K562 (cell line): ENCODE data around the gene PPIL1. TPM values are rescaled to one million over a fixed set of nuclear protein-coding genes. Genes with fewer than 3 reads are reported as not detected.
A peak's percentile ranks its signal among the peaks of the same experiment; 100 is the strongest.

Experiments
- CREB1 ChIP-seq, 2 experiments: sonication (generic) in 1 of 2; formaldehyde crosslinking in 1 of 2; IDR thresholded peaks; 2 replicates each; pipeline versions ENCODE4 v1.6.1 to v1.8.0; 2012 to 2022; ENCODE audit warnings: inconsistent platforms in 1 of 2, mild to moderate bottlenecking in 1 of 2, missing genetic modification reagents in 1 of 2, moderate library complexity in 1 of 2
- E2F3 ChIP-seq: fragments of 250-450 bp; sonication (Bioruptor Pico); IDR thresholded peaks from 2 replicates; pipeline ENCODE4 v1.4.0; 2020; ENCODE audit warnings: mild to moderate bottlenecking
- ERF ChIP-seq: fragments of 450-650 bp; formaldehyde crosslinking; IDR thresholded peaks from 2 replicates; pipeline ENCODE4 v1.4.0; 2020; ENCODE audit warnings: mild to moderate bottlenecking, mixed read lengths
- ETS2 ChIP-seq: IDR thresholded peaks from 2 replicates; pipeline ENCODE4 v1.6.1; 2016; ENCODE audit warnings: borderline replicate concordance, missing genetic modification characterization, mild to moderate bottlenecking, moderate library complexity, missing compliant biosample characterization; ENCODE audit not compliant: poor library complexity, severe bottlenecking
- GATAD2B ChIP-seq: fragments of 450-650 bp; IDR thresholded peaks from 2 replicates; pipeline ENCODE4 v1.6.1; 2017; ENCODE audit warnings: mild to moderate bottlenecking, borderline replicate concordance
- HMG20A ChIP-seq: fragments of 450-650 bp; formaldehyde crosslinking; conservative IDR thresholded peaks from 2 replicates; pipeline ENCODE4 v1.4.0; 2020; ENCODE audit warnings: mild to moderate bottlenecking, mixed read lengths
- KLF13 ChIP-seq: fragments of 450-650 bp; IDR thresholded peaks from 2 replicates; pipeline ENCODE4 v1.6.1; 2016; ENCODE audit warnings: missing genetic modification characterization, low read depth, mild to moderate bottlenecking, missing compliant biosample characterization, moderate library complexity, borderline replicate concordance
- MYNN ChIP-seq, 2 experiments: sonication (generic); formaldehyde crosslinking in 1 of 2; IDR thresholded peaks; 2 replicates each; pipeline versions ENCODE4 v1.5.0 to v1.6.1; 2016 to 2020; ENCODE audit warnings: antibody characterized with exemption in 1 of 2, missing genetic modification reagents in 1 of 2
- PHF21A ChIP-seq: fragments of 450-650 bp; IDR thresholded peaks from 2 replicates; pipeline ENCODE4 v1.6.1; 2017; ENCODE audit warnings: low read depth, borderline replicate concordance
- POLR2AphosphoS5 ChIP-seq: IDR thresholded peaks from 2 replicates; pipeline ENCODE4 v1.6.1; 2011; ENCODE audit warnings: mild to moderate bottlenecking, low read depth, low read length, moderate library complexity; ENCODE audit not compliant: control insufficient read depth, insufficient read depth
- ZNF347 ChIP-seq: fragments of 450-650 bp; formaldehyde crosslinking; IDR thresholded peaks from 2 replicates; pipeline ENCODE4 v1.4.0; 2020; ENCODE audit warnings: low read depth, mild to moderate bottlenecking, moderate library complexity
- polyA plus RNA-seq, 8 experiments: library from polyadenylated mRNA; depleted of rRNA in 4 of 8; stranded (reverse) in 5 of 8; unstranded in 3 of 8; fragments of >200 nt; fragmentation: Nextera tagmentation in 2 of 8; fragmentation: Illumina TruSeq in 1 of 8; extraction: Ambion mirVana in 2 of 8; extraction: Trizol in 1 of 8; gene quantifications; 2 replicates each; pipeline versions ENCODE4 v1.2.1 to v1.2.3, GENCODE V29; 2011 to 2014; ENCODE audit warnings: inconsistent platforms in 1 of 8, missing spikeins in 1 of 8
- total RNA-seq, 7 experiments: library from RNA; depleted of rRNA in 6 of 7; stranded (reverse); fragments of >200 nt in 6 of 7; fragmentation: Illumina TruSeq in 2 of 7; extraction: Trizol in 2 of 7; gene quantifications; 2 replicates each; pipeline versions ENCODE4 v1.2.1 to v1.2.3, GENCODE V29; 2011 to 2021; ENCODE audit warnings: low replicate concordance in 1 of 7
- TF ChIP-seq, protein P1 (sequence below): sonication (generic); formaldehyde crosslinking; IDR thresholded peaks from 2 replicates; pipeline ENCODE4 v1.4.0; 2020; ENCODE audit warnings: mild to moderate bottlenecking, missing genetic modification reagents

PPIL1 gene
- total and polyA plus RNA-seq, 9 of the 15 experiments (the other 6 are each of a cell fraction or from before 2014, with no cell fraction given), result 65.8 to 205 (median 130) TPM

DNA sequence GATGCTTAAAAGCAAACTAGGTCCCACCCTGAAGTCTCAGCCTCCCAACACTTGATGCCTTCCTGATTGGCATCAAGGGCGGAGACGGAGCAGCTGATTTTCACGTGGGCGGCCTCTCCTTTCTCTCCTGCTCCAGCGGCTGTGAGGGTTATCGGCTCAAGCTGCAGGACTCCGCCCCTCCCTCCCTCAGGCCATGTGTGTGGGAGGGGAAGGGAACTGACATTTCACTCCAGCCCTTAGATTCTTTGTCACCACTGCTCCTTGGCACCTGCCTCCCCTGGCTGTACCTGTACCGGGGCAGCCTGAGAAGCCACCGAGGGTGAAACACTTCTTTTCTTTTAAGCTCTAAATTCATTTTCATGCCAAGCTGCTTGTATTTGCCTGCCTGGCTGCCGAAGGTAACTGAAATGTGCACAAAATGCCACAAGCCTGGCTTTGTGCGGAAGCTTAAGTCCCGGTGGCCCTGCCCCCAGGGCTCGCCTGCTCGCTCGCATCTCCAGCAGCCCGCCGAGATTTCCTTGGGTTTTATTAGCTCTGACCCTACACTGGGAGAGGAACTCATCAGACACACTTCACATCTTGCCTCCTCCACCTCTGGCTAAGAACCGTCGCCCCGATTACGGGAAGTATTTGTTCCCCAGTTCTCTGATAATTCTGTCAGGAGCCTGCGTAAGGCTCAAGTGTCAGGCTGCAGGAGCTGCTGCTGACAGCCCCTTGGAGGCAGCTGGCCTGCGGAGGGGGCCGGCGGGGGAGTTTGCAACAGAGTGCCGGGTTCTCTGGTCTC lies 25.8 kb downstream of the PPIL1 start (continued):
- TF ChIP-seq CREB1 (IDR thresholded peaks at IDR 0.05) (0 out of 2 replicates have a peak, but pooled peaks have one; percentile 40), CREB1 (CRISPR knock-in tag; IDR thresholded peaks at IDR 0.05) (0 out of 2 replicates have a peak, but pooled peaks have one; percentile 13), HMG20A (CRISPR knock-in tag) (no peak), MYNN (IDR thresholded peaks at IDR 0.05) (peak; percentile 88), MYNN (CRISPR knock-in tag; IDR thresholded peaks at IDR 0.05) (no peak), KLF13 (peak; percentile 88), ZNF347 (no peak), ETS2 (no peak), GATAD2B (no peak), POLR2AphosphoS5 (peak; percentile 57; the same call in 1 of the 2 replicates), ERF (CRISPR knock-in tag) (no peak), E2F3 (0 out of 2 replicates have a peak, but pooled peaks have one; percentile 46), PHF21A (peak; percentile 71; the same call in 1 of the 2 replicates)
- TF ChIP-seq, protein P1, sequence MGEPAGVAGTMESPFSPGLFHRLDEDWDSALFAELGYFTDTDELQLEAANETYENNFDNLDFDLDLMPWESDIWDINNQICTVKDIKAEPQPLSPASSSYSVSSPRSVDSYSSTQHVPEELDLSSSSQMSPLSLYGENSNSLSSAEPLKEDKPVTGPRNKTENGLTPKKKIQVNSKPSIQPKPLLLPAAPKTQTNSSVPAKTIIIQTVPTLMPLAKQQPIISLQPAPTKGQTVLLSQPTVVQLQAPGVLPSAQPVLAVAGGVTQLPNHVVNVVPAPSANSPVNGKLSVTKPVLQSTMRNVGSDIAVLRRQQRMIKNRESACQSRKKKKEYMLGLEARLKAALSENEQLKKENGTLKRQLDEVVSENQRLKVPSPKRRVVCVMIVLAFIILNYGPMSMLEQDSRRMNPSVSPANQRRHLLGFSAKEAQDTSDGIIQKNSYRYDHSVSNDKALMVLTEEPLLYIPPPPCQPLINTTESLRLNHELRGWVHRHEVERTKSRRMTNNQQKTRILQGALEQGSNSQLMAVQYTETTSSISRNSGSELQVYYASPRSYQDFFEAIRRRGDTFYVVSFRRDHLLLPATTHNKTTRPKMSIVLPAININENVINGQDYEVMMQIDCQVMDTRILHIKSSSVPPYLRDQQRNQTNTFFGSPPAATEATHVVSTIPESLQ, result 0 out of 2 replicates have a peak, but pooled peaks have one; percentile 41
